Measurements from ENCODE around the gene MYZAP. TPM values are rescaled to one million over a fixed set of nuclear protein-coding genes. Genes with fewer than 3 reads are reported as not detected.

Gene MYZAP
- total RNA-seq, 1 experiment from 2014 or later, result 0.63 TPM

DNA sequence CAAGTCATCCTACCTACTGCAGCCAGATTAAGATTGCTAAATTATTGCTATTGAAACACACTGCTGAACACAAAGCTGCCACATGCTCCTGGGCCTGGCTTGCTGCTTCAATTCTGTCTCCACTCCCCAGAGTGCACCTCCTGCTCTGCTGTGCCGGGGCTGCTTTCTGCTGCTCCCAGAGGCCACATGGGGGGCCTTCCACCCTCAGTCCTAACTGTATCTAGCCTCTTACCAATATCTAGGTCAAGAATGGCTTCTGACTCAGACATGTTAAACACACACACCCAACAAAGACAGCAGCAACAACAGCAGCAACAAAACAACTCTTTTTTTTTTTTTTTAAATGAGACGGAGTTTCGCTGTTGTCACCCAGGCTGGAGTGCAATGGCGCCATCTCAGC, 33.0 kb downstream of the MYZAP start:
- Histone ChIP-seq H4K5ac (ENCODE audit: insufficient read length, low read depth, low read length) (no peak overlapping the region), H2BK12ac (ENCODE audit: insufficient read length, low read depth, low read length) (no peak overlapping the region), H3K27me3 (ENCODE audit: insufficient read depth, low read length) (no peaks in the 10 kb centered on the region), H4K8ac (replicated peaks; ENCODE audit: insufficient read length, low read depth, low read length) (no peak overlapping the region), H3K23me2 (ENCODE audit: insufficient read length, low read depth, low read length, poor library complexity, severe bottlenecking) (no peaks in the 10 kb centered on the region), H3K9ac (ENCODE audit: extremely low read depth, insufficient read length, low read length) (no peak overlapping the region), H2BK20ac (ENCODE audit: low read depth, low read length, poor library complexity, severe bottlenecking) (no peak overlapping the region), H3K23ac (ENCODE audit: insufficient read length, low read depth, low read length) (no peak overlapping the region), H3T11ph (ENCODE audit: low read length) (no peak overlapping the region), H3K79me2 (ENCODE audit: insufficient read depth, low read length) (no peaks in the 10 kb centered on the region), H3K79me1 (ENCODE audit: insufficient read depth, low read depth, low read length, poor library complexity, severe bottlenecking) (no peaks in the 10 kb centered on the region), H3K18ac (ENCODE audit: insufficient read length, low read depth, low read length) (no peak overlapping the region), H4K91ac (ENCODE audit: insufficient read length, low read depth, low read length) (no peak overlapping the region), H2AK5ac (ENCODE audit: insufficient read length, low read length) (no peak overlapping the region), H3K9me3 (ENCODE audit: control insufficient read depth, low read depth, low read length) (no peaks in the 10 kb centered on the region), H3K27ac (ENCODE audit: insufficient read length, low read depth, low read length) (no peak overlapping the region), H3K4me1 (ENCODE audit: insufficient read depth, low read length) (no peaks in the 10 kb centered on the region), H3K56ac (ENCODE audit: insufficient read length, low read depth, low read length) (no peak overlapping the region), H2BK15ac (ENCODE audit: low read depth, low read length) (no peak overlapping the region), H4K20me1 (ENCODE audit: control insufficient read depth, insufficient read depth, insufficient read length) (no peaks in the 10 kb centered on the region), H2BK120ac (ENCODE audit: low read depth, low read length, poor library complexity, severe bottlenecking) (no peak overlapping the region), H3K4ac (ENCODE audit: low read depth, low read length) (no peak overlapping the region), H2AFZ (ENCODE audit: low read length) (no peak overlapping the region), H3K4me2 (ENCODE audit: insufficient read depth, insufficient read length, low read length) (no peak overlapping the region), H2BK5ac (ENCODE audit: insufficient read length, low read length) (no peak overlapping the region), H3K14ac (ENCODE audit: insufficient read depth, low read length) (no peak overlapping the region)
- Mint-ChIP-seq H3K27me3 (ENCODE audit: low read depth) (no peaks in the 10 kb centered on the region; the same call in 1 of the 2 replicates), H3K36me3 (ENCODE audit: insufficient read depth in 1 of 3, low read depth in 3 of 3) (no peaks in the 10 kb centered on the region), H3K9me3 (no peaks in the 10 kb centered on the region), H3K4me1 (peaks cover 2 to 10% of the 10 kb centered on the region in 2 experiments; a peak in 2 of 4 replicates), H3K27ac (0 out of 7 replicates have a peak overlapping the region, but pooled peaks of 1 of the 3 experiments have one; percentile 14), H3K4me3 (no peak overlapping the region)
- TF ChIP-seq, protein P1, sequence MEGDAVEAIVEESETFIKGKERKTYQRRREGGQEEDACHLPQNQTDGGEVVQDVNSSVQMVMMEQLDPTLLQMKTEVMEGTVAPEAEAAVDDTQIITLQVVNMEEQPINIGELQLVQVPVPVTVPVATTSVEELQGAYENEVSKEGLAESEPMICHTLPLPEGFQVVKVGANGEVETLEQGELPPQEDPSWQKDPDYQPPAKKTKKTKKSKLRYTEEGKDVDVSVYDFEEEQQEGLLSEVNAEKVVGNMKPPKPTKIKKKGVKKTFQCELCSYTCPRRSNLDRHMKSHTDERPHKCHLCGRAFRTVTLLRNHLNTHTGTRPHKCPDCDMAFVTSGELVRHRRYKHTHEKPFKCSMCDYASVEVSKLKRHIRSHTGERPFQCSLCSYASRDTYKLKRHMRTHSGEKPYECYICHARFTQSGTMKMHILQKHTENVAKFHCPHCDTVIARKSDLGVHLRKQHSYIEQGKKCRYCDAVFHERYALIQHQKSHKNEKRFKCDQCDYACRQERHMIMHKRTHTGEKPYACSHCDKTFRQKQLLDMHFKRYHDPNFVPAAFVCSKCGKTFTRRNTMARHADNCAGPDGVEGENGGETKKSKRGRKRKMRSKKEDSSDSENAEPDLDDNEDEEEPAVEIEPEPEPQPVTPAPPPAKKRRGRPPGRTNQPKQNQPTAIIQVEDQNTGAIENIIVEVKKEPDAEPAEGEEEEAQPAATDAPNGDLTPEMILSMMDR (conservative IDR thresholded peaks at IDR 0.05), result no peak
- no CpG with 5 or more reads among the region's 4 CpGs for WGBS (ENCODE audit: extremely low coverage, insufficient read length, low lambda C conversion rate)
- no peak for DNase-seq
